ENCODE results near the gene PIK3C2G.
"Not testable (repeated sequence)": the region's sequence is repeated elsewhere in the genome, so short reads cannot be mapped to it uniquely, and the experiment has no call there.

PIK3C2G gene

GRCh38 chr12:18261273-18261672 lies at the start of gene PIK3C2G:
PIK3C2G (plus strand) TSS chr12:18261518; CDS start chr12:18282082, 20,564 bp downstream.
- DNase-seq, result no peak

- no peak for DNase-seq
Measured at GRCh38 chr12:18217966-18218365, 43.4 kb upstream of the PIK3C2G start.

- no peak for DNase-seq
Measured at GRCh38 chr12:18221726-18222125, 39.6 kb upstream of the PIK3C2G start.

- DNase-seq, result no peak
Measured at GRCh38 chr12:18222699-18223098, 38.6 kb upstream of the PIK3C2G start.

- DNase-seq, result no peak
Measured at GRCh38 chr12:18224745-18225144, 36.6 kb upstream of the PIK3C2G start.

- no peak for DNase-seq
Measured at GRCh38 chr12:18239526-18239925, 21.8 kb upstream of the PIK3C2G start.

GRCh38 chr12:18242380-18243089 lies 18.8 kb upstream of the PIK3C2G start:
- DNase-seq, result no peak

GRCh38 chr12:18243238-18243637 lies 18.1 kb upstream of the PIK3C2G start:
- no peak for DNase-seq

- DNase-seq, result no peak
Measured at GRCh38 chr12:18246066-18246465, 15.3 kb upstream of the PIK3C2G start.

GRCh38 chr12:18250313-18250916 lies 10.9 kb upstream of the PIK3C2G start:
- DNase-seq, result peak; percentile 4

GRCh38 chr12:18254081-18254480 lies 7.2 kb upstream of the PIK3C2G start:
- DNase-seq, result no peak

- not testable (repeated sequence) for DNase-seq
Measured at GRCh38 chr12:18255004-18255403, 6.3 kb upstream of the PIK3C2G start.

GRCh38 chr12:18257251-18257650 lies 4.1 kb upstream of the PIK3C2G start:
- DNase-seq, result no peak

GRCh38 chr12:18258929-18259328 lies 2.4 kb upstream of the PIK3C2G start:
- no peak for DNase-seq

GRCh38 chr12:18259906-18260682 lies 1.2 kb upstream of the PIK3C2G start:
- no peak for DNase-seq

GRCh38 chr12:18261906-18262305 lies 588 bp downstream of the PIK3C2G start:
- DNase-seq, result no peak

- no peak for DNase-seq
Measured at GRCh38 chr12:18262514-18262913, 1.2 kb downstream of the PIK3C2G start.

GRCh38 chr12:18264581-18265075 lies 3.3 kb downstream of the PIK3C2G start:
- no peak for DNase-seq

GRCh38 chr12:18267427-18268099 lies 6.2 kb downstream of the PIK3C2G start:
- DNase-seq, result no peak

GRCh38 chr12:18270958-18271460 lies 9.7 kb downstream of the PIK3C2G start:
- DNase-seq, result no peak

- DNase-seq, result peak; percentile 11
Measured at GRCh38 chr12:18275981-18276380, 14.7 kb downstream of the PIK3C2G start.

GRCh38 chr12:18277196-18277595 lies 15.9 kb downstream of the PIK3C2G start:
- no peak for DNase-seq

- DNase-seq, result no peak
Measured at GRCh38 chr12:18280728-18281127, 19.4 kb downstream of the PIK3C2G start.
